T-helper 17 cell (primary cell): ENCODE measurements around the gene LIMS2. TPM values are rescaled to one million over a fixed set of nuclear protein-coding genes. Genes with fewer than 3 reads are reported as not detected.

Source experiments
- ATAC-seq: fragments of 150-1000 bp; cut with Tn5 transposase; 2 replicates; pipeline ENCODE4 v1.10.0; 2021; ENCODE audit warnings: mild to moderate bottlenecking, moderate library complexity
- DNase-seq, 3 donors: peaks; one replicate each; pipeline versions ENCODE4 v3.0.0 to v3.0.0-alpha.2; 2020 to 2021
- H3K9me3 ChIP-seq: one replicate; pipeline ENCODE4 v1.7.0; 2013; ENCODE audit warnings: low read length, mild to moderate bottlenecking; ENCODE audit not compliant: control insufficient read depth, poor library complexity, severe bottlenecking
- H3K27ac Mint-ChIP-seq: one replicate; pipeline ENCODE4 v1.8.0; 2022; ENCODE audit warnings: mild to moderate bottlenecking, moderate library complexity, mixed read lengths
- H3K27me3 Mint-ChIP-seq: one replicate; pipeline ENCODE4 v1.8.0; 2022; ENCODE audit warnings: mixed read lengths
- H3K36me3 Mint-ChIP-seq: one replicate; pipeline ENCODE4 v1.8.0; 2022; ENCODE audit warnings: low read depth, mixed read lengths
- H3K4me1 Mint-ChIP-seq: one replicate; pipeline ENCODE4 v1.8.0; 2022; ENCODE audit warnings: mild to moderate bottlenecking, mixed read lengths
- H3K4me3 Mint-ChIP-seq: one replicate; pipeline ENCODE4 v1.8.0; 2022; ENCODE audit warnings: mild to moderate bottlenecking, moderate library complexity, mixed read lengths
- total RNA-seq, 4 donors: library from RNA in 2 of 4; stranded (reverse) in 2 of 4; gene quantifications; one replicate each; pipeline ENCODE4 v1.2.3 and lab custom pipeline; 2022 to 2026

The LIMS2 gene
- total RNA-seq, 2 donors from 2014 or later: 2.9 to 7.7 TPM

- Mint-ChIP-seq H3K27me3 (peaks cover 42% of the 10 kb centered on the region), H3K4me1 (no peaks in the 10 kb centered on the region), H3K36me3 (peaks cover 3% of the 10 kb centered on the region), H3K4me3 (no peak overlapping the region), H3K27ac (no peak overlapping the region)
- DNase-seq: no peak
- H3K9me3 ChIP-seq: no peaks in the 10 kb centered on the region
- no peak for ATAC-seq
Measured at GRCh38 chr2:127655209-127656073, 19.9 kb downstream of the LIMS2 start.

GRCh38 chr2:127654838-127655175 is 20.5 kb downstream of the LIMS2 start:
- H3K27me3 Mint-ChIP-seq: peaks cover 35% of the 10 kb centered on the region
- ATAC-seq (no peak), DNase-seq (no peak)
- H3K9me3 ChIP-seq: no peaks in the 10 kb centered on the region
- peaks cover under 1% of the 10 kb centered on the region for H3K4me1 Mint-ChIP-seq
- H3K36me3 Mint-ChIP-seq: peaks cover 3% of the 10 kb centered on the region
- H3K4me3 Mint-ChIP-seq: no peak overlapping the region
- H3K27ac Mint-ChIP-seq: no peak overlapping the region

- DNase-seq (no peak), ATAC-seq (no peak)
- H3K27ac Mint-ChIP-seq: no peak overlapping the region
- peaks cover 4% of the 10 kb centered on the region for H3K4me1 Mint-ChIP-seq
- H3K9me3 ChIP-seq: no peaks in the 10 kb centered on the region
- H3K36me3 Mint-ChIP-seq: peaks cover 3% of the 10 kb centered on the region
- H3K4me3 Mint-ChIP-seq: no peak overlapping the region
- peaks cover 34% of the 10 kb centered on the region for H3K27me3 Mint-ChIP-seq
Measured at GRCh38 chr2:127654084-127654837, 21.1 kb downstream of the LIMS2 start.

- H3K27me3 Mint-ChIP-seq: peaks cover 28% of the 10 kb centered on the region
- H3K4me3 Mint-ChIP-seq: no peak overlapping the region
- peaks cover 9% of the 10 kb centered on the region for H3K4me1 Mint-ChIP-seq
- no peak for ATAC-seq
- no peaks in the 10 kb centered on the region for H3K9me3 ChIP-seq
- no peak overlapping the region for H3K27ac Mint-ChIP-seq
- H3K36me3 Mint-ChIP-seq: peaks cover 3% of the 10 kb centered on the region
- no peak for DNase-seq
Measured at GRCh38 chr2:127653421-127654083, 21.8 kb downstream of the LIMS2 start.

- no peak for ATAC-seq
- H3K4me1 Mint-ChIP-seq: peaks cover 12% of the 10 kb centered on the region
Measured at GRCh38 chr2:127652786-127653357, 22.5 kb downstream of the LIMS2 start.

GRCh38 chr2:127651971-127652550 is 23.3 kb downstream of the LIMS2 start:
- peaks cover 3% of the 10 kb centered on the region for H3K36me3 Mint-ChIP-seq
- ATAC-seq (no peak), DNase-seq (no peak)
- peaks cover 22% of the 10 kb centered on the region for H3K27me3 Mint-ChIP-seq
- peaks cover 17% of the 10 kb centered on the region for H3K4me1 Mint-ChIP-seq
- no peaks in the 10 kb centered on the region for H3K9me3 ChIP-seq
- H3K27ac Mint-ChIP-seq: no peak overlapping the region
- H3K4me3 Mint-ChIP-seq: no peak overlapping the region

More at GRCh38 chr2:127652786-127653357, 22.5 kb downstream of the LIMS2 start:
- H3K4me3 Mint-ChIP-seq: peak overlapping the region; percentile 36
- H3K9me3 ChIP-seq: no peaks in the 10 kb centered on the region
- H3K36me3 Mint-ChIP-seq: peaks cover 3% of the 10 kb centered on the region
- DNase-seq: no peak
- no peak overlapping the region for H3K27ac Mint-ChIP-seq
- H3K27me3 Mint-ChIP-seq: peaks cover 26% of the 10 kb centered on the region

- peaks cover 17% of the 10 kb centered on the region for H3K4me1 Mint-ChIP-seq
- peaks cover 3% of the 10 kb centered on the region for H3K36me3 Mint-ChIP-seq
- H3K27me3 Mint-ChIP-seq: peaks cover 22% of the 10 kb centered on the region
Measured at GRCh38 chr2:127651381-127651809, 23.9 kb downstream of the LIMS2 start.

GRCh38 chr2:127650785-127651380 is 24.4 kb downstream of the LIMS2 start:
- Mint-ChIP-seq H3K27ac (no peak overlapping the region), H3K4me3 (no peak overlapping the region), H3K36me3 (peaks cover 3% of the 10 kb centered on the region), H3K4me1 (peaks cover 17% of the 10 kb centered on the region), H3K27me3 (peaks cover 22% of the 10 kb centered on the region)
- H3K9me3 ChIP-seq: no peaks in the 10 kb centered on the region
- ATAC-seq: no peak
- no peak for DNase-seq

More at GRCh38 chr2:127651381-127651809, 23.9 kb downstream of the LIMS2 start:
- no peak overlapping the region for H3K27ac Mint-ChIP-seq
- ATAC-seq (no peak), DNase-seq (no peak)
- no peaks in the 10 kb centered on the region for H3K9me3 ChIP-seq
- no peak overlapping the region for H3K4me3 Mint-ChIP-seq

GRCh38 chr2:127650041-127650784 is 25.1 kb downstream of the LIMS2 start:
- DNase-seq (no peak), ATAC-seq (no peak)
- H3K27ac Mint-ChIP-seq: peak overlapping the region; percentile 16

GRCh38 chr2:127649684-127650040 is 25.7 kb downstream of the LIMS2 start:
- ATAC-seq (peak; percentile 83), DNase-seq (peak; percentile 51 to 72 (median 67))
- Mint-ChIP-seq H3K4me1 (peaks cover 17% of the 10 kb centered on the region), H3K27me3 (peaks cover 18% of the 10 kb centered on the region), H3K27ac (peak overlapping the region; percentile 16), H3K36me3 (peaks cover 3% of the 10 kb centered on the region), H3K4me3 (peak overlapping the region; percentile 83)
- H3K9me3 ChIP-seq: no peaks in the 10 kb centered on the region

More at GRCh38 chr2:127650041-127650784, 25.1 kb downstream of the LIMS2 start:
- Mint-ChIP-seq H3K4me3 (no peak overlapping the region), H3K4me1 (peaks cover 17% of the 10 kb centered on the region), H3K36me3 (peaks cover 3% of the 10 kb centered on the region), H3K27me3 (peaks cover 22% of the 10 kb centered on the region)
- no peaks in the 10 kb centered on the region for H3K9me3 ChIP-seq

- H3K27ac Mint-ChIP-seq: peak overlapping the region; percentile 16
- DNase-seq (no peak), ATAC-seq (peak; percentile 30)
- peaks cover 3% of the 10 kb centered on the region for H3K36me3 Mint-ChIP-seq
- H3K4me3 Mint-ChIP-seq: peak overlapping the region; percentile 73
- peaks cover 17% of the 10 kb centered on the region for H3K4me1 Mint-ChIP-seq
- no peaks in the 10 kb centered on the region for H3K9me3 ChIP-seq
- peaks cover 16% of the 10 kb centered on the region for H3K27me3 Mint-ChIP-seq
Measured at GRCh38 chr2:127649100-127649611, 26.2 kb downstream of the LIMS2 start.
